GM21529 (cell line): ENCODE results near the gene PSMB4.
"Not testable (repeated sequence)": the region's sequence is repeated elsewhere in the genome, so short reads cannot be mapped to it uniquely, and the experiment has no call there.

ENCODE experiments used
- ATAC-seq: cut with Tn5 transposase; IDR thresholded peaks from one replicate; pipeline ENCODE4 v1.9.1; 2021; ENCODE audit not compliant: unreplicated experiment

The PSMB4 gene

DNA sequence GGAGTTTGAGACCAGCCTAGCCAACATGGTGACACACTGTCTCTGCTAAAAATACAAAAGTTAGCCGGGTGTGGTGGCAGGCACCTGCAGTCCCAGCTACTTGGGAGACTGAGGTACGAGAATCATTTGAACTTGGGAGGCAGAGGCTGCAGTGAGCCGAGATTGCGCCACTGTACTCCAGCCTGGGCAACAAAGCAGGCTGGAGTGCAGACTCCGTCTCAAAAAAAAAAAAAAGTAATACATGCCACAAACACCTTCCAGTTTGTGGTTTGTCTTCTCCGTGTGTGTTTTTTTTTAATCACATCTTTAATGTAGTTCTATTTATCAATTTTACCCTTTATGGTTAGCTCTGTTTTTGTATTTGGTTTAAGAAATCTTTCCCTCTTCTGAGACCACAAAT, 37.6 kb downstream of the PSMB4 start:
- no peak for ATAC-seq

DNA sequence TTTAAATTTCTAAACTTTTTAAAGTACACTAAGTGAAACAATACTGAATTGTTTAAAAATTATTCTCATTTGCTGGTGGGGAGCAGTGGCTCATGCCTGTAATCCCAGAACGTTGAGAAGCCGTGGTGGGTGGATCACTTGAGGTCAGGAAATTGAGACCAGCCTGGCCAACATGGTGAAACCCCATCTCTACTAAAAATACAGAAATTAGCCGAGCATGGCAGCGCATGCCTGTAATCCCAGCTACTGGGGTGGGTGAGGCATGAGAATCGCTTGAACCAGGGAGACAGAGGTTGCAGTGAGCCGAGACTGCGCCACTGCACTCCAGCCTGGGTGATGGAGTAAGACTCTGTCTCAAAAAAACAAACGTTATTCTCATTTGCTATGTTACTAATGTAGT, 38.0 kb downstream of the PSMB4 start:
- not testable (repeated sequence) for ATAC-seq

DNA sequence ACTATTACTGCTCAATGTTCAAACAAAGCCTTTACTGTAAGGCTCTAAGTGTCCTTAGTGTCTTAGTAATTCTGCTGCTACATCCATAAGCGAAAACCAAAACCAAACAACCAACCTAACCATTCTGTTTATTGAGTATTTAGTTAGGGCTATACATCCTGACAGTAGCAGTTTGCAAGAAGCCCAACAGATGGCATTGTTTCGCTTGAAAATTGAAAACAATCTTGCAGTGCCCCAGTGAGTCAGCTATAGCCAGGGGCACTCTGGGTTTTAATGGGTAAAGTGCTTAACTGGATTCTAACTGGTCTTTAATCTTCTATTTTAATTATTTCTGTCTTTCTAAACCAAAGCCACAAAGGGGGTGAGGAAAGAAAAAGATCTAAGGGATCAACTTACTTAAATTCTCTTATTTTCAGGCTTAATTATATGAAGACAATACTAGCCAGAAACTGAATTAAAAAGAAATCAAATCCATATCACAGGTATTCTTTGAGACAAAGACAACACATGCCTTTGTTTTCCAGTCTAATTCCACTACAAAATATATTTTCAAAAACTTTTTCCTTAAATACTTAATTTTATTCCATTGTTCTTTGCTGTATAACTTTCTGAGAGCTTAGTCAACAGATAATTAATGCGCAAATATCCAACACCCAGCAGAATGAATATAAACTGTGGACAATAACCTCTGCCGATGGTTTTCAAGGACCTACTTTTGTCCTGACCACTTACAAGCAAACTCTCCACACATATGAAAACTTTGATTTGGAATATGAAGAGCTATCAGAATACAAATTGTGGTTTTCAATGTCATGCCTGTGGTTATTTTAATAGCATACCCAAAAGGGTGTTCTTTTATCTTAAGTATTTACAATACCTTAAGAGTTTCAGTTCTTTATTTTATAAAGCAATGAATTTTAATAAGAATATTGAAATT, 44.7 kb downstream of the PSMB4 start:
- peak; percentile 74 for ATAC-seq

DNA sequence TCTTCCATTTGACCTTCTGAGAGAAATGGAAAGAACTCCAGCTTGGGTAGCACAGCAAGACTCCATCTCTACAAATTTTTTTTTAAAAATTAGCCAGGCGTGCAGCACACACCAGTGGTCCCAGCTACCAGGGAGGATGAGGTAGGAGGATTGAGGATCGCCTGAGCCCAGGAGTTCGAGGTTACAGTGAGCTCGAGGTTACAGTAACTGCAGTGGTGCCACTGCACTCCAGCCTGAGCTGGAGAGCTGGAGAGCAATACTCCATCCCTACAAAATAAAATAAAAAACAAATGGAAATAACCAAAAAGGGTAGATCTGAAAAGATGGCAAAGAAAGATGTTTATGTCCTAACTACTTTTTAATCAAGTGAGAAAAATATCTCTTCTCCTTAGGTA, 45.4 kb downstream of the PSMB4 start:
- no peak for ATAC-seq

DNA sequence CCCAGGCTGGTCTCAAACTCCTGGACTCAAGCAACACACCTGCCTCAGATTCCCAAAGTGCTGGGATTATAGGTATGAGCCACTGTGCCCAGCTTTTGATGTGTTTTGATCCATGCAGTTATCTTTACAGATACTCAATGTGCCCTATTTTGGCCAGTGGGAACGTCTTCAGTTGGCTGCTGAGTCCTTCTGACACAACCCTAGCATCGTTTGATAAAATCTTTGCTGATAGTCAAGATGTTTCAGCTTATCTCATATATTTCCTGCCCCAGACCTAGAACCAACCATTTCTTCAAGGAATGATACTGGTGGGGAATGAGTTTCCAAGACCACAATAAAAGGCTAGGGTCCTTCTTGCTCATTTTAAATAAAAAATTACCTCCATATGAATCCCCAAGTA, 48.3 kb downstream of the PSMB4 start:
- no peak for ATAC-seq
